PFSK-1 (cell line): ENCODE data around the gene RIMS1.

Experiments
- POLR2AphosphoS5 ChIP-seq: IDR thresholded peaks from 2 replicates; pipeline ENCODE4 v1.6.1; 2012; ENCODE audit warnings: low read depth, mild to moderate bottlenecking, control low read depth, low read length, moderate library complexity
- SIN3A ChIP-seq: IDR thresholded peaks from 2 replicates; pipeline ENCODE4 v1.6.1; 2012; ENCODE audit warnings: mild to moderate bottlenecking, low read length, moderate library complexity, borderline replicate concordance; ENCODE audit not compliant: insufficient read depth

DNA sequence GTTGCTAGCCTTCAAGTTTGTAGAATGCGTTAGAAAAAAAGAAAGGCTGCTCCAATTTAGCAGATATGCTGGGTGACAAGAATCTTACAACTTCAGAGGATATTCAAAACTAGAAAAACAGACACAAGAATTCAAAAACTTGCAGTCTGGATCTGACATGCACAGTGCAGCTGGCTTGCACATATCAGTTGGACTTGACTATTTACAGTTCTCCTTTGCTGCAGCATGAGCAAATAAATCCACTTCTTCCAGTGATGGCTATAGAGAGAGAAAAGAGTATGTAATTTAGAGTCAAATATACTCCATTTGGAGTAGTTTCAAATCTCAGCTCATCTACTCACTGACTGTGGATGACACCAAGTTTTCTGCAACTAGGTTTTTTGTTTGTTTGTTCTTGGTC, 247.0 kb downstream of the RIMS1 start:
- no peak for TF ChIP-seq POLR2AphosphoS5
- no peak for TF ChIP-seq SIN3A
